ENCODE data around the gene E2F1.
"Not testable (repeated sequence)": the region's sequence is repeated elsewhere in the genome, so short reads cannot be mapped to it uniquely, and the experiment has no call there.

The E2F1 gene

GRCh38 chr20:33648396-33649004 is 37.7 kb downstream of the E2F1 start:
- Histone ChIP-seq H3K4me3 (IDR thresholded peaks at IDR 0.05; ENCODE audit: insufficient read depth, low read depth, low read length) (no peak overlapping the region), H3K4me2 (peak overlapping the region; percentile 84), H3K27me3 (ENCODE audit: insufficient read depth, low read depth) (no peaks in the 10 kb centered on the region)

GRCh38 chr20:33647603-33648395 is 38.4 kb downstream of the E2F1 start:
- Histone ChIP-seq H3K36me3 (ENCODE audit: insufficient read depth) (no peaks in the 10 kb centered on the region), H3K79me2 (ENCODE audit: insufficient read depth, low read depth) (no peaks in the 10 kb centered on the region), H2AFZ (ENCODE audit: low read depth) (no peak overlapping the region), H3K27ac (peak overlapping the region; percentile 74), H3K9ac (peak overlapping the region; percentile 26; the same call in 1 of the 2 replicates), H3K4me3 (IDR thresholded peaks at IDR 0.05; ENCODE audit: insufficient read depth, low read depth, low read length) (no peak overlapping the region), H3K27me3 (ENCODE audit: insufficient read depth, low read depth) (no peaks in the 10 kb centered on the region), H3K4me1 (ENCODE audit: low read depth, poor library complexity, severe bottlenecking) (peaks cover 74% of the 10 kb centered on the region), H4K20me1 (ENCODE audit: insufficient read depth) (no peaks in the 10 kb centered on the region), H3K4me2 (peak overlapping the region; percentile 84)
- TF ChIP-seq CTCF (conservative IDR thresholded peaks at IDR 0.05; ENCODE audit: low read depth, low read length) = peak; percentile 38; the same call in 1 of the 2 replicates

More at GRCh38 chr20:33648396-33649004, 37.7 kb downstream of the E2F1 start:
- H3K79me2 ChIP-seq (ENCODE audit: insufficient read depth, low read depth) = no peaks in the 10 kb centered on the region
- H3K4me1 ChIP-seq (ENCODE audit: low read depth, poor library complexity, severe bottlenecking) = peaks cover 81% of the 10 kb centered on the region
- TF ChIP-seq CTCF (conservative IDR thresholded peaks at IDR 0.05; ENCODE audit: low read depth, low read length) = no peak
- H3K36me3 ChIP-seq (ENCODE audit: insufficient read depth) = no peaks in the 10 kb centered on the region
- H3K9ac ChIP-seq = peak overlapping the region; percentile 26; the same call in 1 of the 2 replicates
- no peaks in the 10 kb centered on the region for H4K20me1 ChIP-seq (ENCODE audit: insufficient read depth)
- H2AFZ ChIP-seq (ENCODE audit: low read depth) = no peak overlapping the region
- peak overlapping the region; percentile 74 for H3K27ac ChIP-seq

GRCh38 chr20:33646959-33647602 is 39.1 kb downstream of the E2F1 start:
- Histone ChIP-seq H3K9ac (peak overlapping the region; percentile 26; the same call in 1 of the 2 replicates), H3K4me2 (peak overlapping the region; percentile 84), H3K27ac (peak overlapping the region; percentile 74), H3K4me1 (ENCODE audit: low read depth, poor library complexity, severe bottlenecking) (peaks cover 69% of the 10 kb centered on the region), H2AFZ (ENCODE audit: low read depth) (peak overlapping the region; percentile 4; the same call in 1 of the 2 replicates)
- H4K20me1 ChIP-seq (ENCODE audit: insufficient read depth); H3K79me2 ChIP-seq (ENCODE audit: insufficient read depth, low read depth); H3K4me3 ChIP-seq (IDR thresholded peaks at IDR 0.05; ENCODE audit: insufficient read depth, low read depth, low read length); H3K36me3 ChIP-seq (ENCODE audit: insufficient read depth); H3K27me3 ChIP-seq (ENCODE audit: insufficient read depth, low read depth): not testable (repeated sequence)

- peak overlapping the region; percentile 84; the same call in 1 of the 2 replicates for H3K4me2 ChIP-seq
- no peak overlapping the region for H3K4me3 ChIP-seq (IDR thresholded peaks at IDR 0.05; ENCODE audit: insufficient read depth, low read depth, low read length)
- H3K27me3 ChIP-seq (ENCODE audit: insufficient read depth, low read depth) = no peaks in the 10 kb centered on the region
- no peaks in the 10 kb centered on the region for H3K79me2 ChIP-seq (ENCODE audit: insufficient read depth, low read depth)
- peak overlapping the region; percentile 74 for H3K27ac ChIP-seq
- TF ChIP-seq CTCF (conservative IDR thresholded peaks at IDR 0.05; ENCODE audit: low read depth, low read length) = no peak
- H4K20me1 ChIP-seq (ENCODE audit: insufficient read depth) = no peaks in the 10 kb centered on the region
- peaks cover 60% of the 10 kb centered on the region for H3K4me1 ChIP-seq (ENCODE audit: low read depth, poor library complexity, severe bottlenecking)
- H3K9ac ChIP-seq = no peak overlapping the region
- H3K36me3 ChIP-seq (ENCODE audit: insufficient read depth) = no peaks in the 10 kb centered on the region
- no peak overlapping the region for H2AFZ ChIP-seq (ENCODE audit: low read depth)
Observed at GRCh38 chr20:33646191-33646590, 40.0 kb downstream of the E2F1 start.

Measured in KMS-11 (cell line).